Stimulated activated CD8-positive, alpha-beta memory T cell treated with anti-CD3 and anti-CD28 coated beads, Interleukin-12 subunit alpha, Interleukin-12 subunit beta, amount 100 ng/mL, for 24 hours (primary cell): Measurements from ENCODE around the gene PADI4.

Source experiments
- DNase-seq: peaks from one replicate; pipeline ENCODE4 v3.0.0-alpha.2; 2020; ENCODE audit errors: extremely low read depth

PADI4 gene

DNA sequence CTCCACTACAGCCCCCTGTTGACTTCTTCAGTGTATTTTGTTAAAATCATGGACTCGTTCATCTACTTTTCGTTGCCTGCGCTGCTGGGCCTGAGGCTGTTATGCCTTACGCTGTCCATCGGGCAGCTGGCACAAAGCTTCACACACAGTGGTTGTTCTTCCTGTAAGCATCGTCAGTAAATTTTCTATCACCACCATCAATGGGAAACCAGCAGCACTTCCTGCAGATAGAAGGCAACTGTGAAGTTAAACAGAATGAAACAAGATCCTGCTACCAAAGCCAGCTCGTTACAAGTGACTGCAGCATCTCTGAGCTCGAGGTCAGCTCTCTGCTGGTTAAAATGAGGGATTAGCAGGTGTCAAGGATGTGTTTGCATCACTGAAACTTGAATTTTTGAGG lies 42.1 kb downstream of the PADI4 start:
- DNase-seq: no peak

DNA sequence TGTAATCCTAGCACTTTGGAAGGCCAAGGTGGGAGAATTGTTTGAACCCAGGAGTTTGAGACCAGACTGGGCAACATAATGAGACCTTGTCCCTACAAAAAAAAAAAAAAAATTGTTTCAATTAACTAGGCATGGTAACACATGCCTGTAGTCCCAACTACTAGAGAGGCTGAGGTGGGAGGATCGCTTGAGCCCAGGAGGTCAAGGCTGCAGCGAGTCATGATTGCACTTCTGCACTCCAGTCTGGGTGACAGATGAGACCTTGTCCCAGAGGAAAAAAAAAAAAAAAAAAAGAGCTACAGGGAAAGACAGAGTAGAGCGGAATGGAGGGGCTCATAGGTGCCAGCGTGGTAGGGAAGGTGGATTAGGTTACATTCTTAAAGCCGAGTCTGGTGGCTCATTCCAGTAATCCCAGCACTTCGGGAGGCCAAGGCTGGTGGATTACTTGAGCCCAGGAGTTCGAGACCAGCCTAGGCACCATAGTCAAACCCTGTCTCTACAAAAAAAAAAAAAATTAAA lies 43.0 kb downstream of the PADI4 start:
- no peak for DNase-seq

DNA sequence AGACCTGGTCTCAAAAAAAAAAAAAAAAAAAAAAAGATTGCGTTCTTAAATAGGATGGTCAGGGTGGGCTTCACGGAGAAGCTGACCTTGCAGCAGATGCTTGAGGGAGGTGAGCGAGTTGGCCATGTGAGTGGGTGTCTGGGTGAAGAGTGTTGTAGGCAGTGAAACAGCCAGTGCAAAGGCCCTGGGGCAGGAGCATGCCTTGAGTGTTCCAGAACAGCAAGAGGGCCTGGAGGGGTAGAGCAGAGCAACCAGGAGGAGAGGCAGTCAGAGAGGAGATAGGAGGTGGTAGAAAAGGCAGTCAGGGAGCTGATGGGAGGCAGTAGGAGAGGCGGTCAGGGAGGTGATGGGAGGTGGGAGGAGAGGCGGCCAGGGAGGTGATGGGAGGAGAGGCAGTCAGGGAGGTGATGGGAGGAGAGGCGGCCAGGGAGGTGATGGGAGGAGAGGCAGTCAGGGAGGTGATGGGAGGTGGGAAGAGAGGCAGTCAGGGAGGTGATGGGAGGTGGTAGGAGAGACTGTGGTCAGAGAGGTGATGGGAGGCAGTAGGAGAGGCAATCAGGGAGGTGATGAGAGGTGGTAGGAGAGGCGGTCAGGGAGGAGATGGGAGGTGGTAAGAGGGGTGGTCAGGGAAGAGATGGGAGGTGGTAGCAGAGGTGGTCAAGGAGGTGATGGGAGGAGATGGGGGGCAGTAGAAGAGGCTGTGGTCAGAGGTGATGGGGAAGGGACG lies 43.8 kb downstream of the PADI4 start:
- DNase-seq: no peak

DNA sequence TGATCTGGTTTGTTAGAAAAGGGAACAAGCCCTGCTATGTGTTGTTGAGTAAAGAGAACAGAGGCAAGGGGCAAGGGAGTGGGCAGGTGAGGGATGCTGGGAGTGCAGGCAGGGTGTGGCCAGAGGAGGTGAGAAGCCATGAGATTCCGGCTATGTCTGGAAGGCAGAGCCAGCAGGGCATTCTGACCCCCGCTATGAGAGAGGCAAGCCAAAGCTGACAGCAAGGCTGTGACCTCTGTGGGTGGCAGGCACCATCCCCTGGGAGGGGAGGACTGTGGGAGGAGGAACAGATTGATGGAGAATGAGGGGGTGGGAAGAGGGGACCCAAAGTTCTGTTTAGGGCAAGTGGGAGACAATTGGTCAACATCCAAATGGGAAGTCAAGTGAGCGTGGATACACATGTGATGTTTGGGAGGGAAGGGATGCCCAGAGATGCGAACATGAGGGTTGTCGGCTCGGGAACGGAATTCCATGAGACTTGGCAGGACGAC lies 44.5 kb downstream of the PADI4 start:
- DNase-seq: no peak

DNA sequence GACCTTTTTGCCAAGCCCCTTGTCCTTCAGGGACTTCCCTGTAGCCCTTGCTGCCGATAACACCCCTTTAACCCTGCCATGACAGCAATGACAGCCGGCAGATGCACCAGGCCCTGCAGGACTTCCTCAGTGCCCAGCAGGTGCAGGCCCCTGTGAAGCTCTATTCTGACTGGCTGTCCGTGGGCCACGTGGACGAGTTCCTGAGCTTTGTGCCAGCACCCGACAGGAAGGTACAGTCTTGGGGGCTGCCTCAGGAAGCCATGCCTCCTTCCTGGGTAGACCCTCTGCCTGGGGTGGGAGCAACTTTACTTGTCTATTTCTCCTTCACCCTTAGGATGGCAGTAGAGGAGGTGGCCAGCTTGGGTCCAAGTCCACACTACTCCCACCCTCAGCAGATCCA lies 47.9 kb downstream of the PADI4 start:
- DNase-seq: peak; percentile 9

DNA sequence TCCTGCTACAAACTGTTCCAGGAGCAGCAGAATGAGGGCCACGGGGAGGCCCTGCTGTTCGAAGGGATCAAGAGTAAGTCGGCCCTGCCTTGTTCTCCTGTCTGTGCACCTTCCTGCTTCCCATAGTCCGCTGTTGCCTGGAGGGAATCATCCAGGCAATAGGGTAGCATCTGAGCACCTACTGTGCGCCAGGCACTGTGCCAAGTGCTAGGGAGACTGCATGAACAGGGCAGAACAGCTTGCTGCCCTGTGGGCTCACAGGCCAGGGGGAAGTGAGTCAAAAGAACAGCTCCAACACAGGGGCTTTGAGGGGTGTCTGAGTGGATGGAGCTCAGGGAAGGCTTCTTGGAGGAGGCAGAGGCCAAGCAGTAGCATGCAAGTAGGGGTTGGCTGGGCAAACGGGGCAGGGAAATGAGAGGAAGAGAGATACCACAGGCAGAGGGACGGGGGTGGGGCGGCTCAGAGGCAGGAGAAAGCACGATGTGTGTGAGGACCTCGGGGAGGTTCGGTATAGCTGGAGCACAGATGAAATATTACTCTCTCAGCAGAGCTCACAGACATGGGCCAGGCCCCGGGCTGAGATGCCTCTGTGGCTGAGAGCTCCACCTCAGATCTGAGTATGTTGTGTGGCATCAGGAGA lies 48.5 kb downstream of the PADI4 start:
- no peak for DNase-seq

DNA sequence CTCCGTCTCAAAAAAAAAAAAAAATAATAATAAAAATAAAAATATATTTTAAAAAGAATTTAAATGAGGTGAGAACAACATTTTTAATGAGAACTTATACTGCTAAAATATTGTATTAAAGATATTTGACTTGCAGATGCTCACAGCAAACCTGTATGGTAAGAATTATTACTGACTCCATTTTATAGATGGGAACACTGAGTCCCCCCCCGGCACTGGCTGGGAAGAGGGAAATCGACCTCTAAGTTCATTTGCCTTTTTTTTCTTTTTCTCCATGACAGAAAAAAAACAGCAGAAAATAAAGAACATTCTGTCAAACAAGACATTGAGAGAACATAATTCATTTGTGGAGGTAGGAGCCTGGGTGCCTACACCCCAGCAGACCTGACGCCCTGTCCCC lies 50.6 kb downstream of the PADI4 start:
- DNase-seq: no peak

DNA sequence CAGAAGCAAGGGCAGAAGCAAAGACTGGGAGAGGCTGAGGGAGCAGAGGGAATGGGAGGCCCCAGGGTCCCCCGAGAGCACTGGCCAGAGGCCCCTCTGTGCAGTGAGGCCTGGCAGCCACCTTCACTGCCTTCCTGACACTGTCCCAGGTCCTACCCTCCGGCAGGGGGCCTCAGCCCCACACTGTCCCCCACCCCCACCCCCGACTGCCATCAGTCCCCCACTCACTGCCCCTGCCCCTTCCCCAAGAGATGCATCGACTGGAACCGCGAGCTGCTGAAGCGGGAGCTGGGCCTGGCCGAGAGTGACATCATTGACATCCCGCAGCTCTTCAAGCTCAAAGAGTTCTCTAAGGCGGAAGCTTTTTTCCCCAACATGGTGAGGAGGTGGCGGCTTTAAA lies 51.0 kb downstream of the PADI4 start:
- DNase-seq: no peak

DNA sequence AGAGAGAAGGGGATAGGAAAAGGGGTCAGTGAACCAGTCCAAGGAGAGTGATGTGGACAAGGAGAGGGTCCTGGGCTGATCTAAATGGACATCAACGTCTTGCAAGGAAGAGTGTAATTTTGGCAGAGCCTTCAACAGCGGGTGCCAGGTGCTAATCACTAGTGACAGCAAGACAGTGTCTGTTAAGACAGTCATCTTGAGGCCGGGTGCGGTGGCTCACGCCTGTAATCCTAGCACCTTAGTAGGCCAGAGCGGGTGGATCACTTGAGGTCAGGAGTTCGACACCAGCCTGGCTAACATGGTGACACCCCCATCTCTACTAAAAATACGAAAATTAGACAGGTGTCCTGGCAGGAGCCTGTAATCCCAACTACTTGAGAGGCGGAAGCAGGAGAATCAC lies 51.8 kb downstream of the PADI4 start:
- no peak for DNase-seq

DNA sequence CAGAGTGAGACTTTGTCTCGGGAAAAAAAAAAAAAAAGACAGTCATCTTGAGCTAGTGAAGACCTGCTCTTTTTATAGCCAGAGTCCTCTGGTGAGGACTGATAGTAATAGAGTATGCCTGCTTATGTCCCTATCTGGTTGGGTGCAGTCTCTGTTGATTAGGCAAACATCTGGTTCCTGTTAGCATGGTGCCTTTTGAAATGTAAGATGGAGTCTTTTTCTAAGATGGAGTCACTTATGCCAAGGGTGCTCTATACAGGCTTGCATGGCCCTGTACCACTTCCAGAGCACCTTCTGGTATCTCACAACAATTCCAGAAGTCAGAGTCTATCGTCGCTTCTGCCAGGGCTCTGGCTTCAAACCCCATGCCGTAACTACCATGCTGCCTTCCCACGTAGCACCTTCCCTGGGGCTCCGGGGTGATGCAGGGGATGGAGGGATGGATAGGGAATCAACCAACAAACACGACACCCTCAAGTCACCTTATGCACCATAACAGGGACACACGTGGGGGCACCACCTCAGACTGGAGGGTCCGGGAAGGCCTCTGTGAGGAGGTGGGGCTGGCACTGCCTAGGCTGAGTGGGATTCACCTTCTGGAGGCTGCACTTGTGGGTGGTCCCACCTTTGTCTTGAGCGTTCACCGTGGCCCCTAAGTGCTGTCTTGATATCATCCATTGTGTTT lies 52.4 kb downstream of the PADI4 start:
- no peak for DNase-seq

DNA sequence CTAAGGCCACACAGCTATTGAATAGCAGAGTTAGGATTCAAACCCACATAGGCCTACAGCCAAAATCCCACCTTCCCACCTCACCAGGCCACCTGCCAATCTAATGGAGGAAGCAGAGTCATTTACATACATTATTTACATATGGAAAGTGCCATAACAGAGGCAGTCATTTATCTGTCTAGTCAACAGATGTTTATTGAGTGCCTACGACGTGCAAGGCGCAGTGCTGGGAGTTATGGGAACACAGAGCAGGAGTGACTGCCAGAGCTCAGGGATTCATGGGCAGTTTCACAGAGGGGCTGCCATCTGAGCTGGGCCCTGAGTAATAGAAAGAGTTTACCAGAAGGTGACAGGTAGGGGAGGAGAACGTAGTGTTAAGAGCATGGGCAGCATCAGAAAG lies 53.7 kb downstream of the PADI4 start:
- DNase-seq: no peak

DNA sequence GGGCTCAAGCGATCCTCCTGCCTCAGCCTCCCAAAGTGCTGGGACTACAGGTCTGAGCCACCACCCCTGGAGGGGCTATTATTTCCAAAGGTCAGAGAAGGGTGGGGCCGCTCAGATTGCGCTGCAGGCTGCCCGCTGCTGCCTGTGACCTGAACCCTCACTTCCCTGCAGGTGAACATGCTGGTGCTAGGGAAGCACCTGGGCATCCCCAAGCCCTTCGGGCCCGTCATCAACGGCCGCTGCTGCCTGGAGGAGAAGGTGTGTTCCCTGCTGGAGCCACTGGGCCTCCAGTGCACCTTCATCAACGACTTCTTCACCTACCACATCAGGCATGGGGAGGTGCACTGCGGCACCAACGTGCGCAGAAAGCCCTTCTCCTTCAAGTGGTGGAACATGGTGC lies 55.4 kb downstream of the PADI4 start:
- no peak for DNase-seq

DNA sequence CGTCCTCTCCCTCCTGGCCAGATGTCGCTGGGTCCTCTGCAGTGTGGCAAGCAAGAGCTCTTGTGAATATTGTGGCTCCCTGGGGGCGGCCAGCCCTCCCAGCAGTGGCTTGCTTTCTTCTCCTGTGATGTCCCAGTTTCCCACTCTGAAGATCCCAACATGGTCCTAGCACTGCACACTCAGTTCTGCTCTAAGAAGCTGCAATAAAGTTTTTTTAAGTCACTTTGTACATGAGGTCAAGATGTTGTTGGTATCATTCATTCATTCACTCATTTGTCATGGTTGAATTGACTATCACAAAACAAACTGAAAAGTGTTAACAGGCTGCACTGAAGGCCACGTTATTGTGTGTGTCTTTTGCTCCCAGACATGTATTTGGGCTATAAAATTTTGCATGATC lies 55.8 kb downstream of the PADI4 start:
- DNase-seq: no peak

DNA sequence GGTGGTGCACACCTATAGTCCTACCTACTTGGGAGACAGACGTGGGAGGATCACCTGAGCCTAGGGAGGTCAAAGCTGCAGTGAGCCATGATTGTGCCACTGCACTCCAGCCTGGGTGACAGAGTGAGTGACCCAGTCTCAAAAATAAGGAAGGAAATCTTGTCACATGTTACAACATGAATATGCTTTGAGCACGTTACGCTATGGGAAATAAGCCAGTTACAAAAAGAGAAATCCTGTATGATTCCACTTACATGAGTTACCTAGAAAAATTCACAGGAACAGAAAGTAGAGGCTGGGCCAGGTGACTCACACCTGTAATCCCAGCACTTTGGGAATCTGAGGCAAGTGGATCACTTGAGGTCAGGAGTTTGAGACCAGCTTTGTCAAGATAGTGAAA lies 57.3 kb downstream of the PADI4 start:
- DNase-seq: no peak

DNA sequence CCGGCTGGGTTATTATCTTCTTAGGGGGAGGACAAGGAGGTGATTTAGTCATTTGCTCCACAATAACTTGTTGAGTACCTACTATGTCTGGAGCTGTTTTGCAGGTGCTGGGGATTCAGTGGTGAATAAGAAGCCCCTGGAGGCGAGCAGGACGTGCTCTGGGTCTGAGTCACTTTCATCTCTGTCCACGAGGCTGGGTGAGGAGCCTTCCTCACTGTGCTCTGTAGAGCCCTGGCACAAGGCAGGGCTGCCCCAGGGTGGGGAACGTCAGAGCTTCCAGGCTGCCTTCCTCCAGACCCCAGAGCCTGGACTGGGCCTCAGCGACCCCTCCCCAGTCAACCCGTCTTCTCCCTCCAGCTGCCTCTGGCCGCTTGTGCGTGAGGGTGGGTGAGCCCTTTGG lies 61.5 kb downstream of the PADI4 start:
- DNase-seq: no peak

DNA sequence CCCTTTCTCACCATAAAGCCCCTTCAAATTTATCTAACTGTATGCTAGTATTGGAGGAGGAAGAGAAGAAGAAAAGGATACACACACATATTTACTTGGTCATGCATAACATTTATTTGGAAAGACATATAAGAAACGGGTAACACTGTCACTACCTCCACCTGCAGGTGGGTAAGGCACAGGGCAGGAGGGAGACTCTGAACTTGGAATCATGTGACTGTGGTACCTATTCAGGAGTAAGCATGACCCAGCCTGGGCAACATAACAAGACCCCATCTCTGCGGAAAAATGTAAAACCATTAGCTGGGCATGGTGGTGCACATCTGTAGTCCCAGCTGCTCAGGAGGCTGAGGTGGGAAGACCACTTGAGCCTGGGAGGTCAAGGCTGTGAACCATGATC lies 62.6 kb downstream of the PADI4 start:
- DNase-seq: no peak

DNA sequence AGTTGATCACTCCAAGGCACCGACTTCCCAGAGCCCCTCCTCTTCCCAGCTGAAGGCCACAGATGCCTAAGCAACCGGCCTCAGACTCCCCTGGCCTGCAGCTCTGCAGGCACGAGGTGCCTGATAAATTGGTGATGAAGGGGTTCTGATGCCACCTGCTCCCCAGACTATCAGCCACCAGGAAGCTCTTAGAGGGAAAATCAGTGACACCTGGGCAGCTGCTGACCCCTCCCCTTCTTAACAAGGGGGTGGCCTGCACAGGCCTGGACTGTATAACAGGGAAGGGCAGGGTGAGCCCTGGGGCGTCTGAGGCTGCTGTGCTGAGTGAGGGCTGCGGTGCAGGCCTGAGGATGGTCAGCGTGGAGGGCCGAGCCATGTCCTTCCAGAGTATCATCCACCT lies 63.9 kb downstream of the PADI4 start, which contains the start of gene PADI6:
Gene PADI6 (plus strand): TSS at position 301 of the 400 bp plus-strand sequence. CDS start 50 bp downstream, at position 351.
- DNase-seq: no peak

DNA sequence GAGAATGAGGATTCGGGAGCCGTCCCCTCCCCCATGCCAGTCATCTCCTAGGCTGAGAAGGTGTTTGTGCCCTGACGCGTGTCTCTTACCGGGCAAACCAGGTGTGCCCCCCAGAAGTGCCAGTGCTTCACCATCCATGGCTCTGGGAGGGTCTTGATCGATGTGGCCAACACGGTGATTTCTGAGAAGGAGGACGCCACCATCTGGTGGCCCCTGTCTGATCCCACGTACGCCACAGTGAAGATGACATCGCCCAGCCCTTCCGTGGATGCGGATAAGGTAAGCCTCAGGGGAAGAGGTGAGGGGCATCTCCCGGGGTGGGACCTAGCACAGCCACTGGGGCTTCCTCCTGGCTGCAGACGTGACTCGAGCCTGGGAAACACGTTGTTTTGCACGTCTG lies 65.0 kb downstream of the PADI4 start:
- DNase-seq: no peak

DNA sequence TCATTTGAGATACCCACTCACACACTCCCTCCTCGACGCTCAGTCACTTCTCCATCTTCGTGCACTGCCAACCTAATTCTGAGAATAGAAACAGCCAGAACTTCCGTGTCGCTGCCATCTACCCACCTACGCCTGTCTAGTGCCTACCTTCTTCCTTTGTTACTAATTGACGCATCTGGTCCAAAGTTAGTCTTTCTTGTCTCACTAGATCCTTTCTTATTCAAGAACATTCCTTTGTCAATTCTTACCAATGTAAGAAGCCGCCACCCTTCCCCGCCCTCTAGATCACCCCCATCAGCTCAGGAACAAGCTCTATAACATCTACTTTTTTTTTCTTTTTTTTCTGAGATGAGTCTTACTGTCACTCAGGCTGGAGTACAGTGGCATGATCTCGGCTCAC lies 67.7 kb downstream of the PADI4 start:
- no peak for DNase-seq

DNA sequence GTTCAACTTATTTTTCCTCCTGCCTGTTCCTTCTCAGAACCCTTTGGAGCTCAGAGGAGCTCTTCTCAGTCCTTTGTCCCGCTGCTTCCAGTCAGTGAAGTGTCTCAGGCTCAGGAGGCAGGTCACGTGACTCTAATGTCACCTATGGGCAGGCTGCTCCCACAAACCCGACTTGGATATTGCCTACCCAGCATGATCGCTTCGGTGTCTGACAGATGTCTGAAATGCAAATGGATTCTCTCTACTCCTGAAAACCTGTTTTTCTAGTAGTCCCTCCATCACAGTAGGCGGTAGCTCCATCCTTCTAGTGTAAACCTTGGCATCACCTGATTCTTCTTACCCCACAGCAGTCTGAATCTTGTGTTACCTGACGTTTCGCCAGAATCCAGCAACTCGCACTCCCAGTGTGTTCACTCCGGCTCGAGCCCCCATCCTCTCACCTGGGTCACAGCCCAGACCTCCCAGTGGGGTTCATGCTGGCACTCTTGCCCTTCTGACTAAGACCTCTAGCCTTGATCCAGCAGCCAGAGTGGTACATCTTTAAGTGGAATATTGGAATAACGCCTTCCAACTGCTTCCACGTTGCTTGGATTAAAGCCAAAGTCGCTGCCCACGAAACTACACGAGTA lies 69.4 kb downstream of the PADI4 start:
- no peak for DNase-seq

DNA sequence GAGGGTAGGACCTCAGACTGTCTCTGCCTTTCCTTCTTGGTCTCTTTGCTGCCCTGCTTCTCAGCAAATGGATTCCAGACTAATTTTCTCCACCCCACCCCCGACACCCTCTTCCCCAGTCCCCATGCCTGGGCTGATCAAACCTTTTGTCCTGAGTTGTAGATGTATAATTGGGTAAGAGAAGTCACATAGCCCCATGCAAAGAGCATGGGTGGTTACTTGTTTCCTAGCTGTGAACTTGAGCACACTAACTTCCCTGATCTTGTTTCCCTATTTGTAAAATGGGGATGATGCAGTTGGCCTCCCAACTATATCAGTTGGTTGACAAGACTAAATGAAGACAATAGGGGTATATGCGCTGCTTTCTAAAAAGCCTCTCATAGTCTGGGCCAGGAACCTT lies 73.2 kb downstream of the PADI4 start:
- DNase-seq: no peak

DNA sequence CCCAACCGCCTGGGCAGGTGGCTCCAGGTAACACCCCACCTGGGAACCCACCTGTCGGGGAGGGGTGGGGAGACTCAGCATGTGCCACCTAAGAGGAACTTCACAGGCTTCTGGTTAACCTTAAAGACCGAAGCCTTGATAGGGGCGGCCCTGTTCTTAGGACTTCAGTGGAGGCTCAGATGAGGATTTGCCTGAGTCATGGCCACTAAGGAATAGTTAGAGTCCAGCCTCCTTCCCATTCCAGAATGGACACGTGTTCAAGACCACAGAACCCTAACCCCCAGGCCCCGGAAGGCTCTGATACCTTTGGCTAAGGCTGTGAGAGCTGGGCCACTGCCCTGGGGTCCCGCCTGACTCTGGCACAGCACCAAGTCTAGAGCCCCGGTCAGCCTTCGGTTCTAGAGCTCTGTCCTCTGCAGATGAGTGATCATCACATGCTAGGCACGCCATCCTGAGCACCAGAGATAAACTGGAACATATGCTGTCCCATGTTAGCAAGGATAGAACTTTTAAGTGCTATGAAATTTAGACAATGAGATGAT lies 84.3 kb downstream of the PADI4 start:
- DNase-seq: no peak
